Measurements from ENCODE around the gene TPP1. TPM values are rescaled to one million over a fixed set of nuclear protein-coding genes. Genes with fewer than 3 reads are reported as not detected.

Gene TPP1
- total and polyA plus RNA-seq, 9 donors: 21.0 to 360 (median 58.2) TPM

GRCh38 chr11:6598555-6598954 lies 20.7 kb downstream of the TPP1 start:
- 90 to 96% (median 91%) methylated on average over 3 of the region's 3 CpGs for WGBS, 3 donors
- H3K36me3 ChIP-seq: no peaks in the 10 kb centered on the region
- DNase-seq: no peak
- no peaks in the 10 kb centered on the region for H3K9me3 ChIP-seq
- H3K4me1 ChIP-seq (ENCODE audit: insufficient read depth): peaks cover 8% of the 10 kb centered on the region
- no peak for TF ChIP-seq POLR2A (IDR thresholded peaks at IDR 0.05)
- TF ChIP-seq CTCF (IDR thresholded peaks at IDR 0.05): no peak
- no peak for TF ChIP-seq EP300 (IDR thresholded peaks at IDR 0.05)
- intact Hi-C loops (cut with DNase I): no loop called here
- no peak overlapping the region for H3K27ac ChIP-seq
- H3K4me3 ChIP-seq: no peak overlapping the region
- no peaks in the 10 kb centered on the region for H3K27me3 ChIP-seq

GRCh38 chr11:6596239-6596877 lies 22.9 kb downstream of the TPP1 start:
- DNase-seq: no peak
- H3K27ac ChIP-seq: no peak overlapping the region
- no peaks in the 10 kb centered on the region for H3K4me1 ChIP-seq (ENCODE audit: insufficient read depth)
- TF ChIP-seq EP300 (IDR thresholded peaks at IDR 0.05) (no peak), CTCF (IDR thresholded peaks at IDR 0.05) (no peak), POLR2A (IDR thresholded peaks at IDR 0.05) (no peak)
- no peaks in the 10 kb centered on the region for H3K27me3 ChIP-seq
- intact Hi-C loops (cut with DNase I): no loop called here
- no peaks in the 10 kb centered on the region for H3K9me3 ChIP-seq
- H3K4me3 ChIP-seq: no peak overlapping the region
- H3K36me3 ChIP-seq: no peaks in the 10 kb centered on the region
- WGBS, 3 donors: 32 to 47% (median 40%) methylated on average over 5 of the region's 5 CpGs

GRCh38 chr11:6594142-6594768 lies 25.0 kb downstream of the TPP1 start:
- H3K27ac ChIP-seq: no peak overlapping the region
- 88 to 94% (median 90%) methylated on average over 3 of the region's 3 CpGs for WGBS, 3 donors
- H3K4me3 ChIP-seq: no peak overlapping the region
- H3K27me3 ChIP-seq: no peaks in the 10 kb centered on the region
- H3K36me3 ChIP-seq: no peaks in the 10 kb centered on the region
- TF ChIP-seq POLR2A (IDR thresholded peaks at IDR 0.05) (no peak), EP300 (IDR thresholded peaks at IDR 0.05) (no peak), CTCF (IDR thresholded peaks at IDR 0.05) (no peak)
- no peaks in the 10 kb centered on the region for H3K4me1 ChIP-seq (ENCODE audit: insufficient read depth)
- no peaks in the 10 kb centered on the region for H3K9me3 ChIP-seq
- intact Hi-C loops (cut with DNase I): no loop called here
- no peak for DNase-seq

- 96% methylated on average over 1 of the region's 1 CpG for WGBS, 3 donors
- Histone ChIP-seq H3K9me3 (no peaks in the 10 kb centered on the region), H3K27me3 (no peaks in the 10 kb centered on the region), H3K36me3 (no peaks in the 10 kb centered on the region), H3K4me3 (no peak overlapping the region), H3K27ac (no peak overlapping the region), H3K4me1 (ENCODE audit: insufficient read depth) (no peaks in the 10 kb centered on the region)
- intact Hi-C loops (cut with DNase I): no loop called here
- DNase-seq: no peak
- no peak for TF ChIP-seq EP300 (IDR thresholded peaks at IDR 0.05)
- no peak for TF ChIP-seq CTCF (IDR thresholded peaks at IDR 0.05)
Measured at GRCh38 chr11:6588018-6588417, 31.2 kb downstream of the TPP1 start.
